ENCODE results near the gene SAFB2.
A peak's percentile ranks its signal among the peaks of the same experiment; 100 is the strongest.

SAFB2 gene

GRCh38 chr19:5645409-5645808, 22.8 kb upstream of the SAFB2 start:
- Mint-ChIP-seq H3K9me3 (no peaks in the 10 kb centered on the region), H3K4me1 (peaks cover 45% of the 10 kb centered on the region), H3K27ac (peak overlapping the region; percentile 22), H3K4me3 (no peak overlapping the region), H3K27me3 (no peaks in the 10 kb centered on the region), H3K36me3 (peaks cover 66% of the 10 kb centered on the region)
- ATAC-seq, result no peak

GRCh38 chr19:5644037-5644436, 21.5 kb upstream of the SAFB2 start:
- peak overlapping the region; percentile 5 for H3K27ac Mint-ChIP-seq
- peaks cover 51% of the 10 kb centered on the region for H3K4me1 Mint-ChIP-seq
- no peaks in the 10 kb centered on the region for H3K9me3 Mint-ChIP-seq
- ATAC-seq, result no peak
- no peaks in the 10 kb centered on the region for H3K27me3 Mint-ChIP-seq
- peaks cover 62% of the 10 kb centered on the region for H3K36me3 Mint-ChIP-seq
- H3K4me3 Mint-ChIP-seq, result no peak overlapping the region

GRCh38 chr19:5643060-5643459, 20.5 kb upstream of the SAFB2 start:
- ATAC-seq, result no peak
- Mint-ChIP-seq H3K27me3 (no peaks in the 10 kb centered on the region), H3K27ac (no peak overlapping the region), H3K9me3 (no peaks in the 10 kb centered on the region), H3K4me1 (peaks cover 51% of the 10 kb centered on the region), H3K4me3 (no peak overlapping the region), H3K36me3 (peaks cover 56% of the 10 kb centered on the region)

- Mint-ChIP-seq H3K27ac (no peak overlapping the region), H3K27me3 (no peaks in the 10 kb centered on the region), H3K9me3 (no peaks in the 10 kb centered on the region), H3K4me1 (peaks cover 59% of the 10 kb centered on the region), H3K36me3 (peaks cover 51% of the 10 kb centered on the region), H3K4me3 (no peak overlapping the region)
- no peak for ATAC-seq
Measured at GRCh38 chr19:5642204-5642603, 19.6 kb upstream of the SAFB2 start.

GRCh38 chr19:5641171-5641570, 18.6 kb upstream of the SAFB2 start:
- no peak overlapping the region for H3K27ac Mint-ChIP-seq
- H3K4me1 Mint-ChIP-seq, result peaks cover 50% of the 10 kb centered on the region
- ATAC-seq, result no peak

GRCh38 chr19:5637971-5638370, 15.4 kb upstream of the SAFB2 start:
- Mint-ChIP-seq H3K4me1 (peaks cover 44% of the 10 kb centered on the region), H3K4me3 (no peak overlapping the region), H3K36me3 (peaks cover 19% of the 10 kb centered on the region), H3K27me3 (no peaks in the 10 kb centered on the region), H3K9me3 (no peaks in the 10 kb centered on the region), H3K27ac (no peak overlapping the region)
- ATAC-seq, result no peak

More at GRCh38 chr19:5641171-5641570, 18.6 kb upstream of the SAFB2 start:
- Mint-ChIP-seq H3K36me3 (peaks cover 41% of the 10 kb centered on the region), H3K27me3 (no peaks in the 10 kb centered on the region), H3K4me3 (no peak overlapping the region), H3K9me3 (no peaks in the 10 kb centered on the region)

- peaks cover 18% of the 10 kb centered on the region for H3K36me3 Mint-ChIP-seq
- H3K4me1 Mint-ChIP-seq, result peaks cover 57% of the 10 kb centered on the region
- no peak overlapping the region for H3K4me3 Mint-ChIP-seq
- no peaks in the 10 kb centered on the region for H3K9me3 Mint-ChIP-seq
- H3K27ac Mint-ChIP-seq, result no peak overlapping the region
- ATAC-seq, result no peak
- no peaks in the 10 kb centered on the region for H3K27me3 Mint-ChIP-seq
Measured at GRCh38 chr19:5635427-5635826, 12.9 kb upstream of the SAFB2 start.

- H3K27ac Mint-ChIP-seq, result no peak overlapping the region
- ATAC-seq, result no peak
- H3K4me3 Mint-ChIP-seq, result no peak overlapping the region
- H3K36me3 Mint-ChIP-seq, result peaks cover 29% of the 10 kb centered on the region
- no peaks in the 10 kb centered on the region for H3K27me3 Mint-ChIP-seq
- H3K4me1 Mint-ChIP-seq, result peaks cover 65% of the 10 kb centered on the region
- no peaks in the 10 kb centered on the region for H3K9me3 Mint-ChIP-seq
Measured at GRCh38 chr19:5632657-5633056, 10.1 kb upstream of the SAFB2 start.

GRCh38 chr19:5632241-5632612, 9.7 kb upstream of the SAFB2 start:
- Mint-ChIP-seq H3K27ac (no peak overlapping the region), H3K36me3 (peaks cover 34% of the 10 kb centered on the region), H3K27me3 (no peaks in the 10 kb centered on the region), H3K4me3 (no peak overlapping the region), H3K9me3 (no peaks in the 10 kb centered on the region), H3K4me1 (peaks cover 65% of the 10 kb centered on the region)
- ATAC-seq, result no peak

GRCh38 chr19:5631567-5632240, 9.1 kb upstream of the SAFB2 start:
- H3K27ac Mint-ChIP-seq, result no peak overlapping the region
- H3K27me3 Mint-ChIP-seq, result no peaks in the 10 kb centered on the region
- H3K4me1 Mint-ChIP-seq, result peaks cover 67% of the 10 kb centered on the region
- peaks cover 35% of the 10 kb centered on the region for H3K36me3 Mint-ChIP-seq
- H3K9me3 Mint-ChIP-seq, result no peaks in the 10 kb centered on the region
- ATAC-seq, result no peak
- H3K4me3 Mint-ChIP-seq, result no peak overlapping the region

- peaks cover 76% of the 10 kb centered on the region for H3K4me1 Mint-ChIP-seq
- peak; percentile 94 for ATAC-seq
- peak overlapping the region; percentile 52 for H3K4me3 Mint-ChIP-seq
- H3K36me3 Mint-ChIP-seq, result peaks cover 52% of the 10 kb centered on the region
- no peaks in the 10 kb centered on the region for H3K27me3 Mint-ChIP-seq
- H3K9me3 Mint-ChIP-seq, result no peaks in the 10 kb centered on the region
- peak overlapping the region; percentile 80 for H3K27ac Mint-ChIP-seq
Measured at GRCh38 chr19:5628919-5629481, 6.4 kb upstream of the SAFB2 start.

GRCh38 chr19:5628461-5628860, 5.9 kb upstream of the SAFB2 start:
- H3K36me3 Mint-ChIP-seq, result peaks cover 52% of the 10 kb centered on the region
- no peaks in the 10 kb centered on the region for H3K27me3 Mint-ChIP-seq
- H3K27ac Mint-ChIP-seq, result peak overlapping the region; percentile 80
- H3K9me3 Mint-ChIP-seq, result no peaks in the 10 kb centered on the region
- H3K4me1 Mint-ChIP-seq, result peaks cover 76% of the 10 kb centered on the region
- peak overlapping the region; percentile 52 for H3K4me3 Mint-ChIP-seq
- no peak for ATAC-seq

GRCh38 chr19:5627395-5627904, 4.9 kb upstream of the SAFB2 start:
- peaks cover 68% of the 10 kb centered on the region for H3K4me1 Mint-ChIP-seq
- H3K27ac Mint-ChIP-seq, result peak overlapping the region; percentile 76
- peaks cover 58% of the 10 kb centered on the region for H3K36me3 Mint-ChIP-seq
- peak overlapping the region; percentile 22 for H3K4me3 Mint-ChIP-seq
- H3K27me3 Mint-ChIP-seq, result no peaks in the 10 kb centered on the region
- ATAC-seq, result no peak
- H3K9me3 Mint-ChIP-seq, result no peaks in the 10 kb centered on the region

GRCh38 chr19:5625641-5626040, 3.1 kb upstream of the SAFB2 start:
- Mint-ChIP-seq H3K27ac (peak overlapping the region; percentile 100), H3K4me1 (peaks cover 63% of the 10 kb centered on the region), H3K27me3 (no peaks in the 10 kb centered on the region), H3K9me3 (no peaks in the 10 kb centered on the region), H3K4me3 (peak overlapping the region; percentile 100), H3K36me3 (peaks cover 52% of the 10 kb centered on the region)
- ATAC-seq, result no peak

GRCh38 chr19:5624741-5625278, 2.2 kb upstream of the SAFB2 start:
- H3K9me3 Mint-ChIP-seq, result no peaks in the 10 kb centered on the region
- H3K4me1 Mint-ChIP-seq, result peaks cover 71% of the 10 kb centered on the region
- H3K4me3 Mint-ChIP-seq, result peak overlapping the region; percentile 100
- peaks cover 57% of the 10 kb centered on the region for H3K36me3 Mint-ChIP-seq
- H3K27me3 Mint-ChIP-seq, result no peaks in the 10 kb centered on the region
- peak overlapping the region; percentile 100 for H3K27ac Mint-ChIP-seq
- ATAC-seq, result no peak
